HG03342 (cell line): ENCODE measurements around the gene F3.

Experiments used
- ATAC-seq: cut with Tn5 transposase; IDR thresholded peaks from one replicate; pipeline ENCODE4 v1.9.1; 2021; ENCODE audit warnings: mild to moderate bottlenecking, moderate library complexity; ENCODE audit not compliant: unreplicated experiment

The F3 gene

DNA sequence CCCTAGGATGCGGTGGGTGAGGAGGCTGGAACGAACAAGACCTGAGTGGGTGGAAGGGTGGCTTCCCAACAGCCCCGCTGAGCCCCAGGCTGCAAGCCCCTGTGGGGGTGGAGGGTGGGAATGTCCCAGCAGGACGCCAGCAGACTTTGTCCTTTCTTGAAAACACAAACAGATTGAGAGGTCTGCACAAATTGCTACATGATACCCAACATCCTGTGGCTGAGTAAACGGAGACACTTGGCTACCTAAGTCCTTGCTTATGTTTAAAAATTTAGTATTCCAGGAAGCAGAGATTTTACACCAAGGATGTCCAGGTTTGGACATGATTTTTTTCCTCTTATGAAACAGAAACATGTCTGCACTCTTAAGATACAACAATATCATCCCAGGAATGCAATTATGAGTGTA lies 11.8 kb upstream of the F3 start:
- ATAC-seq: no peak

DNA sequence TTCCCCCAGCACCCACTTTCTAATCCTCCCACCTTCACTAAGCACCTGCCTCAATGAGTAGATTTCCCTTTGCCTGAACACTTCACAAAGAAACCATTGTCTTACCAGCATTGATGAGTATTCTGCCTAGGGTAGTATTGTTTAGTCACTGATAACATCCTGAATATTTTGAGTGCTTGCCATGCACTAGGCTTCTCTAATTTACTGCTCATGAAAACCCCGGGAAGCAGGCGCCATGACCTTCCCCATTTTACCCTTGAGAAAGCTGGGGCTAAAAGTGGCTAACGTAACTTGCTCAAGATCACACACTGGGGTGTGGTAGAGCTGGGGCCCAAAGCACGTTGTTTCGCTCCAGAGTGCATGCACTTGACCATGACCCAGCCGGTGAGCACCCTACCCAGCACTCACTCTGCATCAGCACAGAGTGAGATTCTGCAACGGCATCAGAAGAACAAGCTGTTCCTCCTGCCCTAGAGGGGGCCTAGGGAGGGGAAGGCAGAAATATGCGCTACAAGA lies 10.6 kb upstream of the F3 start:
- no peak for ATAC-seq

DNA sequence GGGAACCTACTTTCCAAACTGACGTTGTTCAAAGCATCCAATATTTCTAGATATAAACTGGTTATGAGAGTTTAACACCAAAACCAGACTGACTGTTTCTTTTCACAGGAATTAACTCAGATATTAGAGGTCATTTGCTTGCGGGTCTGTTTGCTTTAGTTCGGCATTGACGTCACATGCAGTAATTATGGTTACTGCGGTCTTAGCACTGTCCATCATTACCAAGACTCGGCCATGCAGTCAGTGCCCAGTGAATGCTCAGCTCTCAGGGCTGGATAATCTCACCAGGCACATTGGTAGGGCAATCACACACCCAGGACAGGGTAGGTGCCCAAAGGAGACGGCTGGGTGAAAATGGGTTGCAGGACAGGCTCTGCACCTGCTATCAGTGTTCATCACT lies 9.9 kb upstream of the F3 start:
- no peak for ATAC-seq

DNA sequence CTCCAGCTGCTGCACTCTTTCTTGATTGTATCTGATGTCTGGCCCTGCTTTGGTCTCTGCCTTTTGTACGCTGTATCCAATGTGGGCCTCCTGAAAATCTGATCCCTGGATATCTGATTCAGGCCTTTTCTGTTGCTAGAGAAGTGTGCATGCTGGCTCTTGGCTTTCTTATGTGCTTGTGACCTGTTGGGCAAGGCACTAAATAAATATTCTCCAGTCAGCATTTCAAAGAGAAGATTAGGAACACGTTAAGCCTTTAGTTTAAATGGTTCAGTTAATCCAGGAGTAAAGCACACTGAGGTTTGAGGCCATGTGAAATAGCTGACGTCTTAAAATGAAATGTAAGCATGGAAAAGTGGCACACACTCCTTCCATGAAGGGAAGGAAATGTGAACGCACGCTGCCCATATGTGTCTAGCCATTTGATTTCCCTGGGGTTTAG lies 9.3 kb upstream of the F3 start:
- no peak for ATAC-seq

DNA sequence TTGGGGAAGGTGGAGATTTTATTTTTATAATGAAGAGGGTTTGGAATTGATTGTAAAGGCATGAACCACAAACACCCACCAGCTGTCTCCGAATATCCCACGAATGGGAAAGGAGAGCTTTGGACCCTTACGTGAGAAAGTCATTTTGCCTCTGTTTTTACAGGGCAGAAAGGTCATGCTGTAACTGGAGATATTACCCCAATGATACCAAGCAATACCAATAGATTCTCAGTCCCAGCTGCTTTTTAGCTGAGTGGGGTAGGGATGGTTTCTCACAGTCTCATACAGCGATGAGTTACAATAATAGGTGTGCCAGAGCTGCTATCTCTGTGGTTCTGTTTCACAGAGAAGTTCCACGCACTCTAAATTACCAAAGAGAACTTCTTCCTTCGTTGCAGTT lies 8.8 kb upstream of the F3 start:
- ATAC-seq: no peak

DNA sequence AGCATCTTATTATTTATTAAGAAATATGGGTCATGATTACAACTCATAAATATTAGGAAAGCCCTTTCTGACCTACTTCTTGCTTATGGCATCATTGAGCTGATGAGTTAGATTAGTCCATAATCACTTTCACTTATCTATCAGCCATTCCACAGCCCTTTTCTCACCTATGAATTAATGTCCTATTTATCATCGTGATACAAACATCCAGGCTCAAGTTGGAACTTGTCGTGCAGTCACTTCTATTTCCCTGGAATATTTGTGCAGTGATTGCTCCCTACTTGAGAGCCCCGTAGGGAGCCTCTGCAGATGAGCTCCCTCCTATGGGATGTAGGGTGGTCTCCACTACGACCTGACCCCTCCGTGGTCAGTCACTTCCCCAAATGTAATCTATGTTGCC lies 8.1 kb upstream of the F3 start:
- ATAC-seq: no peak

DNA sequence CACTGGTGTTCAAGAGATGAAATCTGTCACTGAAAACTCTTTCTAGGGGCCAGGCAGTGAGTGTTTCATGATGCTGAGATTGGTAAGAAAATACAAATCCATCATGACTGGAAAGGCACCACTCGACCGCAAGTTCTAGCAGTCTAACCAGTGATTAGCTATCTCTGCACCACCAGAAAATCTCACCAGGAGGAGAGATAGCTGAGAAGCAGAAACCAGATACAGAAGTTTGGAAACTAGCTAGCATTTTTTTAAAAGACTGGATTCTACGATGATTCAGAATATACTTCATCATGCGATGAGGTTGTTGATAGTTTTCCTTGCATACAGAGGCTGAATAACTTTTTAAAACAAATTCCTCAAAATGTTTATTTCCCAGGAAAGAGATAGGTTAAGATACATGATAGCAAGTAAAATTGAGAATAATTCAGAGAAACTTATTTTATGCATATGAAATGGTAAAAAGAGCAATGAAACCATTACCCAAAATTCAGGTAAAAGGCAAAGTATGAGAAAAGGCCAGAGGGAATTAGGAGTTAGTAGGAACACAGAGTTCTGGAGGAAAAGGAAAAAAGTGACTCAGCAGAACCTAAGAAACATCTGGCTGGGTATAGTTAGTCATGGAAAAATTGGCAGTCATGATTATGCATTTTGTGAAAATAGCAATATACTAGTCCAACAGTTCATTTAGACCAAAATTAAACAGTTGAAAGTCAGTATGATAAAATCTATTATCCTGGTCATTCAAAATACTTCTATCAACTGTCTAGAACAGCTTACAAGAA lies 3.3 kb upstream of the F3 start:
- no peak for ATAC-seq

DNA sequence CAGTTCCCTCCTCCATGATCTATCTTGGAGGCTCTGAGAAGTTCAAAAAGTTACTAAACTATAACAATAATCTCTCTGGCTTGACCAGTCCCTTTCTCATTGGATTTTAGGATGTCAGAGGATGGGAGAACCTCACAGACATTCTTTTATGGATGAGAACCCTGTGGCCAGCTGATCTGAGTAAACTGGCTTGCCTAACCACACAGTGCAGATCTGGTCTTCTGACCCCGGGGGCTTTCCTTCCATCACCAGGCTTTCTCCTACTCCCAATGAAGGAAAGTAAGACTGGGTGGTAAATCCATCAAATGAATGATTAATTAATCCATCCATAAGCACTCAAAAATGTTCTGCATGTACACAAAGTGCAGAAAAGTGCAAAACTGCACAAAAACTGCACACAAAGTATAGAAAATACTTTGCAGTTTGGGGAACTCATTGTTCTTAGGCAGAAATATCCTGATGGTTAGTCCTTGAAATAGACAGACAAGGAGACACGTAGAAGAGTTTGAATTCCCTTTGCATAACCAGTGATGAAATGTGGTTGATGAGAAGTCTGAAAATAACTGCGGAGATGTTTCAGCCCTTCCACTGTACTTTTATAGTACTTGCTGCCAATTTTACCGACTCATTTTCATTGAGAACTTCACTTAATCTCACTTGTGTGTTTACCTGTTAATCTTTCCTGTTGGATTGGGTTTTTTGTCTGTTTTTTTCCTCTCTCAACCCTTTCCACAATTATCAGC lies 2.5 kb upstream of the F3 start:
- ATAC-seq: no peak

DNA sequence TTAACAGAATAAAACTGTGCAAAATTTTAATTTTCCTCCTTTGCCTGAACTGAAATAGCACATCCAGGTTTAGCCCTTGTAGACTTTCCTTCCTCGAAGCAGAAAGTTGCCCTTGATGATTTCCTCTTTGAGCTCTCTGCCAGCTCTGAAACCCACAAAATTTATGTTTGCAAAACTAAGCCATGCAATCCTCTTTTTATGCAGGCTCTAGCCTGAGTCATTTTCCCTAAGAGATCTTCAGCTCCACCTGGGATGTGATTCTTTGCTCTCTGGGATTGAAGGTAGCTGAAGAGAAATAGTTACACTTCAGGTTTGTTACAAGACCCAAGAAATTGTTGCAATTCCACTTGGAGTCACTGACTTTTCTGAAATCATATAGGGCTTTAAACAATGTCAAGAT lies 1.4 kb upstream of the F3 start:
- ATAC-seq: no peak

DNA sequence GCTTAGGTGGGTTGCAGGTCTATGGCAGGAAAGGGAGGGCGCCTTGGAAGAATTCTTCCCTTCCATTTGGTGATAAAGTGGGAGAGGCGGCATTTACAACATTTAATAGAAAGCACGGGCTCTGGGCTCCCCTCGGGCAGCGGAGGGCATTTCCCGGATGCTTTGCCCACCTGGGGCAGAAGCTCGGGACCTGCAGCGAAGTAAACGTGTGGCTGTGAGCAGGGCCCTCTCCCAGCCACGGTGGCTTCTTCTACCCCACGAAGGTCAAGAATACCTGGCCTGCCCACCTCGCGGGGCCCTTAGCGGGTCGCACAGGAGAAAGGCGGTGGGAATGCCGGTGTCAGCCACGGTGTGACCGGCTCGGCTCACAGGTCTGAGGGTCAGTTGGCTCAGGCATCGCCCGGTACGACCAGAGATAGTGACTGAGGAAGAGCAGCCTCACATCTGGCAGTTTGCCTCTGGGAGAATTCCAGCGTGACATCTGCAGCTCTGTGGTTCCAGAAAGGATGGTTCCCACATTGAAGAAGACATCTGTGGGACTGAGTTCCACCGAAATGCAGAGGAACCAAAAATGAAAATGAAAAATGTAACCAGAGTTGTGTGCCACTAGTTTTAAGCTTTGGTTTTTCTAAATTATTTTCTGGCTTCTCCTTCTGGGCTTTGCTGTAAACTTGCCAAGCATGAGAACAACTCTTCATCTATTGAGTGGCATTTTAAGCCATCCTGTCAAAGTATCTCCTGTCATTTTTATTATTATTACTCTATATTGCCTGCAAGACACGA lies 720 bp upstream of the F3 start:
- ATAC-seq: no peak

DNA sequence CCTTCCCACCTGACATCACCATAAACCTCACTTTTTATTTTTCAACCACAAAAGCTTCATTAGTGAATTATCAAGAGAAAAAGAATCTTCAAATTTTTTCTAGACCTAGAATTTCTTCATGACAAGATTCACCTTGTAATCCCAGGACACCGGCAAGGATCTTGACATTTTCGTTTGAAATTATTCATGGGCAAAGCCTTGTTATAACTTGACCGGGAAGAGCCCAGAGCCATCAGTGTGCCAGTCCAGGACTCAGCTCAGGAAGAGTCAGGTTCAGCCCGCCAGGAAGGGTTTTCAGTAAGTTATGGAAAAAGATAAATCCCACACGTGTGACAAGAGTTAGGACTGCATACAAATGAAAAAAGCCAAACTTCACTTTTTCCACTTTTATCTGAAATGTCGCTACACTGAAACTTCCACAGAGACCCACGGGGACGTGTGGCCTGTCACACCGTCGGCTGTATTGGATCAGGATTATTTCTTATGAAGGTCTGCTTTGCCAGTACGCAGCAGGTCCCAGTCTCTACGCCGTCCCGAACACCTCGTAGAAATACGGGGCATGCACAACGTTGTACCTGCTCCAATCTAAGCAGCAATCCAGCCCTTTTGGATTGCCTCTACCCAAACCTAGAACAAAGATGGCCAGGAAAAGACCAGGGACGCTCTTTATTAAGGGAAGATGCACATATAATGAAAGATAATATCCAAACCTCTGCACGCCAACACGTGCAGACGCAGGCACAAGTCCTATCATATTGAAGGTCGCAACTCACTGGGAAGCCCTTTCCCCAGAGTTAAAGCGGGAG lies 916 bp downstream of the F3 start:
- no peak for ATAC-seq

DNA sequence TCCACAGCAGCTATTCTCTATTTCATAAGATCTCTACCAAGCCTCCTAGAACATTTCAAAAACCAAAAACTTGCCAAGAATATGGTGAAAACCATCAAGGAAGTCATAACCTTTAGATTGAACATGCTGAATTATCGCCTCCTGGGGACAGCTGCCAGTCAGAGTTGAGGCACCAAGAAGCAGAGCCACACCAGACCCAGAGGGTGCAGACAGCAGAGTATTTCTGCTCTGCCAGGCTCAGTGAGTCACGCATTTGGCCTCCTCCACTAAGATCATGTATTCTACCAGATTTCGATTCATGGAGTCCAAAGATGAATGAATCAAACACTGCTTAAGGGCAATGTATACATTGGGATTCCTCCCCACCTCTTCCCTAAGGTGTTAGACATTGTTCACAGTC lies 2.1 kb downstream of the F3 start:
- ATAC-seq: no peak

DNA sequence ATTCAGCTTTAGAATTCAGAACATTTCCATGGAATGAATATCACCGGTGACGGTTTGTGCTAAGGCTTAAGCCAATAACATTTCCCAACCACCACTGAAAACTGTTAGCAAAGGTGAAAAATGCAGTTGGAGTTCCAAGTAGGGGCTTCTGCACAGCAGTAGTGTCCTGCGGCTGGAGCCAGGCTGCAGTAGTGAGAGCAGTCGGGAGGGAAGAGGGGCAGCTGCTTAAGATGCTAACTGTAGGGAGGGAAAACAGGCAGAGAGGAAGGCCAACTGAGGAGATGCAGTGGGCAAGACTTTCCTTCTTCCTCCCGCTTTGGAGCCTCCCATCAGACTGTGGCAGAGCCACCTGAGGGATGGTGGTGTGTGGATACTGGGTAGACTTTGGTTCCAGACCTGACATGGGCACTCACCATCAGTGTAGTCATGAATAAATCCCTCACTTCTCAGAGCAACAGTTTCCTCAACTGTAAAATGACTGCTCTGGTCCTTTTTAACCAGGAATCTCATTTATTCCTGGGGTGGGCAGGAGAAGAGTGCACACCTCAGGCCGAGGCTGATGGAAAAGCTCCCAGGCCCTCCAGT lies 3.2 kb downstream of the F3 start:
- no peak for ATAC-seq

DNA sequence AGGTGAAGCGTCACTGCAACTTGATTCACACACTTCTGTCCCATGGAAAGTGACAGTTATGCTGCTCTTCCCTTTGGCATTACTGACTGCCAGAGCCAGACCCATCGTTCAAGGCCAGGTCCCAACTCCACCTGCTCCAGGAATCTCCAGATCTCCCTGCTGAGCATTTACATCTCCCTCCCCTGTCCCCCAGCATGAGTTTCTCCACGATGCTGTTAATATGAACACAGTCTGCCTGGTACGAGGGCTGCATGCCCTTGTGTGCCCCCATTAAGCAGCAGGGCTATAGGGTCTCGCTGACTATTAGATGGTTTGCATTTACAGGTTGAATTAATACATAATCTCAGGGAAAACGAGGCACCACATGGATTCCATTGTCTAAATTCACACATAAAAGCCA lies 4.3 kb downstream of the F3 start:
- no peak for ATAC-seq

DNA sequence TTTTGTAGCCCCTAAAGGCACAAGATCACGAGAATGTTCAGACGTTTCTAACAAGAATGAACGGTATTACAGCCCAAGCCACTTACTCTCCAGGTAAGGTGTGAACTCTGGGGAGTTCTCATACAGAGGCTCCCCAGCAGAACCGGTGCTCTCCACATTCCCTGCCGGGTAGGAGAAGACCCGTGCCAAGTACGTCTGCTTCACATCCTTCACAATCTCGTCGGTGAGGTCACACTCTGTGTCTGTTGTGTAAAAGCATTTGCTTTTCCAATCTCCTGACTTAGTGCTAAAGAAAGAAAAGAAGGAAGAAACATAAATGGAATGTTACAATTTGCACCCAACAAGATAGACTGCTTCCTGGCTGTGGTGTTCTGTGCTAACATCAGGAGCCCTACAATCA lies 5.7 kb downstream of the F3 start:
- no peak for ATAC-seq

DNA sequence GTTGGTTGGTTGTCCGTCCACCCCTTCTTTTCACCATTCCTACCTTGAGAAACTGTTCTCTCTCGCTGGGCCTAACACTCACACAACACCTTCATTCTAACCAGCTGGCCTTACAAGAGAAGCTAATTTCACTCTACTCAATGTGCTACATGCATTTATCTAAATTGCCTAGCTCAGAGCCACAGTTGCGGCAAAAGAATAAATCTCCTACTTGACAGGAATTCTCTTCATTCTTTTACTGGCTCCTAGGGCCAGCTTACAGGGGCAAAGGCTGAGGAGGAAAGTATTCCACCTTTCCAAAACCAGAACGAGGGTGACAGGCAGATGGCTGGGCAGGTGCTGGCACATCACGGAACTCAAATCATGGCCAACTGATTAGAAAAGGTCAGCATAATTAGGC lies 6.5 kb downstream of the F3 start:
- ATAC-seq: no peak

DNA sequence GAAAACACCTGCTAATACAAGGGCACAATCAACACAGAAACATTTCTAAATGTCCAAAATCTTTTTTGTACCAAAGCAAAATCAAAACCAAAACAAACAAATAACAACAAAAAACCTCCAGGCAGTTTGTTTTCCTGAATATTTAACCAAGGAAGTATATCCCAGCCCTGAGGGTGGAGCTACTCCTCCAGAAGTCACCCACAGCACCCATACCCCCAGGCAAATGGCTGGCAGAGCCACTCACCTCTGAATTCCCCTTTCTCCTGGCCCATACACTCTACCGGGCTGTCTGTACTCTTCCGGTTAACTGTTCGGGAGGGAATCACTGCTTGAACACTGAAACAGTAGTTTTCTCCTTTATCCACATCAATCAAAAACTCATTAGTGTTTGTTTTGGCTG lies 9.5 kb downstream of the F3 start:
- ATAC-seq: no peak

DNA sequence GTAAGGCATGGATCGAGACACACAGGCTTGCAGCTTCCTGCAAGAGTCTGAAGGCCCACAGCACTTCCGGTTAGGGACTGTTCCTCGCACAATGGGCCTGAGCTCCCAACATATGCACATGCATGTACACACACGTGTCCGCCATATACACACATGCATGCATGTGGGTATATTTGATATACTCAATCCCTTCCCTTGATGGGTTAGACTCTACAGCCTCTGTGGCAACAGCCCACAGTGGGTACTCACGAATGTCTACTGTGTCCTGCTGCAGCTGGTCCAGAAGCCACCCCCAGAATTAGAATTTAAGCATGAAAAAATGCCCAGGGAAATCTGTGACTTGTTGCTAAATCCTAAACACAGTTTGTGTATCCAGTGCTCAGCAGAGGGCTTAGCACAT lies 9.9 kb downstream of the F3 start:
- ATAC-seq: no peak

DNA sequence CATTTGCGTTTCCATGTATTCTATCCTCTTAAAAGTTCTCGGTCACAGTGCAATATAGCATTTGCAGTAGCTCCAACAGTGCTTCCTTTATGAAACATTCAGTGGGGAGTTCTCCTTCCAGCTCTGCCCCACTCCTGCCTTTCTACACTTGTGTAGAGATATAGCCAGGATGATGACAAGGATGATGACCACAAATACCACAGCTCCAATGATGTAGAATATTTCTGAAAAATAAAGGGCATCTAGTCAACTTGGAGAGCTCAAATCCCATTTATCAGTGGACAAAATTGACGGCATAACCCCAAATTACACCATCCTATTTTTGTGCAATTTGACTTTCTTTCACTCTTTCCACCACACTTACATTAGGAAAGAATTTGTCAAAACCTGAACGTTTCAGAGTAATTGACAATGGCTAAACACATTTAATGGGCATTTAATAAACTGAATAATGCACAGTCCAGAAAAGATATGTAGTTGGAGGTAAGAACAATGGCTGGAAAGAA lies 11.1 kb downstream of the F3 start:
- ATAC-seq: no peak

DNA sequence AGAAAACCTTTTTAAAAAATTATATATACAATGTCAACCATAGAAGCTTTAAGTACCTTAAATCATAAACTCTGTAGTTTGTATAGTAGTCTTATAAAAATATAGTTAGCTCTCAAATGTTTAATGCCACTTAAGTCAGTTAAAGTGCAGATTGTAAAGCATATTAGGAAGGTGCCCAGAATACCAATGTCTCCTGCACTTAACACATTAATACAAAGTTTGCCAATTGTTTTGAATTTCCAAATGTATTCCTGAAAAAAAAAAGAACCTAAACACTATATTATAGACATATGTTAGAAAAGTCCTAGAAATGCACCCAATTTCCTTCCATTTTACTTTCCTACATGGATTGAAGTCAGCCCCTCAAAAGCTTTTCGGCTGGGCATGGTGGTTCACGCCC lies 12.1 kb downstream of the F3 start:
- ATAC-seq: no peak
